SU-DHL-6 (cell line): Measurements from ENCODE around the gene BRD1.

Source experiments
- H2AFZ ChIP-seq: fragments of 200-600 bp; sonication (generic); 2 replicates; pipeline ENCODE4 v1.6.1; 2014; ENCODE audit warnings: low read depth, mild to moderate bottlenecking, moderate library complexity, mixed read lengths, antibody characterized with exemption, low read length; ENCODE audit not compliant: severe bottlenecking
- H3F3A ChIP-seq: fragments of 200-600 bp; shearing (Covaris generic); 2 replicates; pipeline ENCODE4 v1.6.0; 2016; ENCODE audit warnings: antibody characterized with exemption, mild to moderate bottlenecking; ENCODE audit not compliant: insufficient read depth
- H3K27ac ChIP-seq: fragments of 200-600 bp; sonication (generic); 2 replicates; pipeline ENCODE4 v1.5.1; 2016; ENCODE audit warnings: low read depth, mild to moderate bottlenecking, low read length, moderate library complexity, mixed read lengths
- H3K27me3 ChIP-seq: fragments of 200-600 bp; sonication (generic), shearing (Covaris generic); 2 replicates; pipeline ENCODE4 v1.6.0; 2014; ENCODE audit warnings: mild to moderate bottlenecking, low read length
- H3K36me3 ChIP-seq: fragments of 200-600 bp; sonication (generic); 2 replicates; pipeline ENCODE4 v1.6.1; 2014; ENCODE audit warnings: mild to moderate bottlenecking, low read length, mixed read lengths
- H3K4me2 ChIP-seq: fragments of 300-600, 200-600 bp; shearing (Covaris generic), sonication (generic); 2 replicates; pipeline ENCODE4 v1.6.0; 2014; ENCODE audit warnings: low read length, low read depth, mild to moderate bottlenecking; ENCODE audit not compliant: poor library complexity, severe bottlenecking
- H3K4me3 ChIP-seq: fragments of 200-600 bp; sonication (generic); 2 replicates; pipeline ENCODE4 v1.5.1; 2014; ENCODE audit warnings: antibody characterized with exemption, low read length, mild to moderate bottlenecking, mixed read lengths; ENCODE audit not compliant: insufficient read depth, poor library complexity, severe bottlenecking
- H3K79me2 ChIP-seq: fragments of 200-600 bp; sonication (generic); 2 replicates; pipeline ENCODE4 v1.6.1; 2014; ENCODE audit warnings: mild to moderate bottlenecking, low read length, moderate library complexity; ENCODE audit not compliant: insufficient read depth
- H3K9ac ChIP-seq: fragments of 200-600 bp; sonication (generic); 2 replicates; pipeline ENCODE4 v1.7.0; 2014; ENCODE audit warnings: mild to moderate bottlenecking, low read length
- H3K9me2 ChIP-seq: fragments of 200-600 bp; sonication (generic); replicated peaks from 2 replicates; pipeline ENCODE4 v1.6.1; 2014; ENCODE audit warnings: low read length; ENCODE audit not compliant: insufficient read depth
- H3K9me3 ChIP-seq: fragments of 200-600 bp; sonication (generic); 2 replicates; pipeline ENCODE4 v1.6.1; 2014; ENCODE audit warnings: low read length, mixed read lengths; ENCODE audit not compliant: insufficient read depth
- H4K20me1 ChIP-seq: fragments of 200-600 bp; sonication (generic); 2 replicates; pipeline ENCODE4 v1.6.1; 2014; ENCODE audit warnings: low read depth, mild to moderate bottlenecking, antibody characterized with exemption, low read length, moderate library complexity, mixed read lengths
- CTCF ChIP-seq: fragments of 200-600 bp; sonication (generic); IDR thresholded peaks from one replicate; pipeline ENCODE4 v1.5.1; 2017; ENCODE audit warnings: antibody characterized with exemption, mild to moderate bottlenecking, low read length, moderate library complexity; ENCODE audit not compliant: insufficient read depth, poor library complexity, severe bottlenecking
- EZH2phosphoT487 ChIP-seq: fragments of 200-600 bp; sonication (generic), shearing (Covaris generic); conservative IDR thresholded peaks from 2 replicates; pipeline ENCODE4 v1.6.1; 2018; ENCODE audit warnings: mild to moderate bottlenecking, antibody characterized with exemption, low read length, moderate library complexity, mixed read lengths

The BRD1 gene

DNA sequence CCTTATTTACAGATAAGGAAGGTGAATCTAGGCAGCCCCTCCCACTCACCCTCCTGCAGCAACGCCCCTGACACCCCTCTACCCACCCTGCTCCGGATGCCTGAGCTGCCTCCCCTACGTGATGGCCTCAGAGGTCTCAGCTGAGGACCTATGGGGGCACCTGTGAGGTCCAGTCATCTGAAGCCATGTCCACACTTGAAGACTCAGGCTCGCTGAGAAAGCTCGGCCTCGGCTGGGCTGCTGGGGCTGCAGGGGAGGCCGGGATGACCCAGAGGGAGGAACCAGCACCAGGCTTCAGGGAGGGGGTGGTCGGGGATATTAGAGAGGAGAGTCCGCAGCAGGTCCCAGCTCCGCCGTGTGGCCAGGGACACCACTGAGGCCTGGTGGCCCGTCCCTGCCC, 92.8 kb downstream of the BRD1 start:
- Histone ChIP-seq H3F3A (no peaks in the 10 kb centered on the region), H3K4me3 (no peak overlapping the region), H2AFZ (no peak overlapping the region), H3K79me2 (no peaks in the 10 kb centered on the region), H3K36me3 (no peaks in the 10 kb centered on the region), H3K9me2 (no peaks in the 10 kb centered on the region), H3K9me3 (peaks cover 7% of the 10 kb centered on the region; the same call in 1 of the 2 replicates), H3K9ac (no peak overlapping the region), H3K27me3 (no peaks in the 10 kb centered on the region), H3K4me2 (no peak overlapping the region), H3K27ac (no peak overlapping the region), H4K20me1 (no peaks in the 10 kb centered on the region)
- no peak for TF ChIP-seq CTCF
- TF ChIP-seq EZH2phosphoT487 = no peak

DNA sequence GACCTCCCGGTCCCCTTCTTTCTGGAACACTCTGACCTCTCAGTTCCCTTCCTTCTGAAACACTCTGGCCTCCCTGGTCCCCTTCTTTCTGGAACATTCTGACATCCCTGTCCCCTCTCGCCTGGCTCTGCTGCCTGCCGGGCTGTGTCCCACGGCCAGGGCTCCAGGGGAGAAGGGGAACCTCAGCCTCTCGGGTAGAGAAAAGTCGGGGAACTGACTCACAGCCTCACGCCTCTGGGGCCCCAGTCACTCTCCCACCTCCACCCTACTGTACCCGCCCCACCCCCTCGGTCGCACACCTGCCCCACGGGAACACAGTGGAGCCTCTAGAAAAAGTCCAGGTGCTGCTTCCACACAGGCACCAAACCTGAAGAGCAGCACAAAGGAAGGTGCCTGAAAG, 93.3 kb downstream of the BRD1 start:
- no peak overlapping the region for H2AFZ ChIP-seq
- H3K4me2 ChIP-seq = no peak overlapping the region
- H3K27me3 ChIP-seq = no peaks in the 10 kb centered on the region
- no peaks in the 10 kb centered on the region for H3K9me2 ChIP-seq
- no peak overlapping the region for H3K4me3 ChIP-seq
- no peak overlapping the region for H3K27ac ChIP-seq
- TF ChIP-seq EZH2phosphoT487 = no peak
- no peak for TF ChIP-seq CTCF
- H3F3A ChIP-seq = no peaks in the 10 kb centered on the region
- H3K79me2 ChIP-seq = no peaks in the 10 kb centered on the region
- H3K36me3 ChIP-seq = no peaks in the 10 kb centered on the region
- H3K9ac ChIP-seq = no peak overlapping the region
- H4K20me1 ChIP-seq = no peaks in the 10 kb centered on the region
- peaks cover 6% of the 10 kb centered on the region; the same call in 1 of the 2 replicates for H3K9me3 ChIP-seq

DNA sequence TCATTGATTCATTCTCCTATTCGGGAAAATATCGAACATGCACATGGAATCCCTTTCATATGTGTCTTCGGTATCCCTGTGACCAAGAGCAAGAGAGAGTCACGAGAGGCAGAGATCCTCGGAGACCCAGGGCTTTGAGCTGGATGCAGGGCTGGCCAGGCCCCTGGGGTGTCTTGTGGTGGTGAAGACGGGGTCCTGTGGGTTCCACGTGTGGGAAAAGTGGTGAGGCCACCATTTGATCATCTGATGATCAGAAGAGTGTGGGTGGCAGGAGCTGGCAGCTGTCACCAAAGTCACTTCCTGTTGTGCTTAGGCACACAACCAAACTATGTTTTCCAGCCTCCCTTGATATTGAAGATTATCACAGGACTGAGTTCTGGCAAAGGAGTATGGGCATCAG, 94.0 kb downstream of the BRD1 start:
- Histone ChIP-seq H2AFZ (no peak overlapping the region), H3K4me2 (no peak overlapping the region), H3K4me3 (no peak overlapping the region), H3F3A (no peaks in the 10 kb centered on the region), H3K27ac (no peak overlapping the region), H3K9me3 (no peaks in the 10 kb centered on the region), H3K79me2 (no peaks in the 10 kb centered on the region), H4K20me1 (no peaks in the 10 kb centered on the region), H3K27me3 (no peaks in the 10 kb centered on the region), H3K36me3 (no peaks in the 10 kb centered on the region), H3K9ac (no peak overlapping the region), H3K9me2 (no peaks in the 10 kb centered on the region)
- no peak for TF ChIP-seq CTCF
- TF ChIP-seq EZH2phosphoT487 = no peak
